Ammon's horn (tissue), 1 donor: ENCODE data around the gene TM9SF1.

Experiments used
- DNase-seq: peaks from one replicate; pipeline ENCODE4 v3.0.0-alpha.2; 2016; ENCODE audit warnings: low spot score

The TM9SF1 gene

DNA sequence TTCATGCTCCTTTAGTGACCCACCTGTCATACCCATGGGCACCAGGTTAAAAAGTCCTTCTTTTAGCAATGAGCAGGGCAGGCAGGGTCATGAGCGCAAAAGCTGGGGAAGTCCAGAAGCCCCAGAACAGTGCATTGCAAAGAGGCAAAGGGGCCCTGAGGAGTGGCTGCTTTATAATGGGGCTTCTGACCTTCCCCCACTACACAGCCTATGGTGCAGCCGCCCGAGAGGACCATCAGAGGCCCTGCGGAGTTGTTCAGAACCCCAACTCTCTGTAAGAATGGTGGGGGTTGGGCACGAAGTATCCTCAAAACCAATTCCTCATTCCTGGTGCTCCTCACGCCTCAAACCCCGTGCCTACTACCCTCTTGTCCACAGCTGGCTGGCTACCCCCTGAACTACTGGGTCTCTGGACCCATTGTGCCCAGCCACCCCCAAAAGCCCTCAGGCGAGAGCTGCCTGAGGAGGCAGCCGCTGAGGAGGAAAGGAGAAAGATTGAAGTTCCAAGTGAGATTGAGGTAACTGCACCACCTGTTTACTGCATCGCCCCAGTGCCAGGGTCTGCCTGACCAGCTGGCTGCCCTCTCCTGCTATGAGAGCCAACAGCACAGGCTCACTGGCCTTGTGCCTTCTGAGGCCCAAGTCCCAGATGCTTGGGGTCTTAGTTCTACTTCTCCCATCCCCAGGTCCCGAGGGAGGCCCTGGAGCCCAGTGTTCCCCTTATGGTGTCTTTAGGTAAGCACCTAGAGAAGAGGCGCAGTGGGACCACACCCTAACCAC lies 16.7 kb downstream of the TM9SF1 start:
- DNase-seq = no peak

DNA sequence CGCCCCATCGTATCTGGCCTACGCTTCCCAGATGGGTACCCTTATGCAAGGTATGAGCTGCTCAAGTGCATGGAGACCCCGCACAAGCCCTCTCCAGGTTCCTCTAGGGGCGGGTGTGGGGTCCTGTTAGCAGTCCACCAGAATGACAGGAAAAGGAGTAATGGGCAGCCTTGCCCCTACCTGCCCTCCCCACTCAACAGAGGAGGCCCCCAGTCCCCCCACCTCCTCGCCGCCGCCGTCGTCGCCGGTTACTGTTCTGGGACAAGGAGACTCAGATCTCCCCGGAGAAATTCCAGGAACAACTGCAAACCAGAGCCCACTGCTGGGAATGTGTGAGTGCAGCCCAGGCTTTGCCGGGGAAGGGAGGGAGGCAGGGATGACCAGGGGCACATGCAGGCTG lies 17.4 kb downstream of the TM9SF1 start:
- no peak for DNase-seq

DNA sequence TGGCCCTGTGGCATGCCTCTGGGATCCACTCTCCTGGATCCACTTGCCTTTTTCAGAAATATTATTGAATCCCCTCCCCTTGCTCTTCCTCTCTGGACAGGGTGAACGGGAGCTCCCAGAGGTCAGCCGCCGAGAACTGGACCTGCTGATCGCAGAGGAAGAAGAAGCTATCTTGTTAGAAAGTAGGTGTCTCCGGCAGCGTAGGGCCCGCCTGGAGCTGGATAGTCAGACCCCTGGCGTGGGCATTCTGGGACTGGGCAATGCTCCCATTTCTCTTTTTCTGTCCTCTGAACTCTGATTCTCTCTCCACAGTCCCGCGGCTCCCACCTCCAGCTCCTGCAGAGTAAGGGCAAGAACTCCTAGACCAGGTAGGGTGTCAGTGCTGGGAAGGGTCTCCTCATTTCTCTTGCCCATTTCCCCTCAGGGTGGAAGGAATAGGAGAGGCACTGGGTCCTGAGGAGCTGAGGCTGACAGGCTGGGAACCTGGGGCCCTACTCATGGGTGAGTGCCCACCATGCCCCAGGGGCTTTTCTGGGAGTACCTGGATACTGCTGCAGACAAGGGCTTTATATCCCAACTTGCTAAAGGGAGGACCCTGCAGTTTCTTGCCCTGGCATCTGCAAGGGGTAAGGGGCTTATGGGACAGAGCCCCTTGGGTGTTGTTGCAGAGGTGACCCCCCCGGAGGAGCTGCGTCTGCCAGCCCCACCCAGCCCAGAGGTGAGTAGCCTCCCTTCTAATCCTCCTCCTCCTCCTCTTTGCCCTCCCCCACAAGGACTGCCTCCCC lies 18.0 kb downstream of the TM9SF1 start:
- DNase-seq = no peak

DNA sequence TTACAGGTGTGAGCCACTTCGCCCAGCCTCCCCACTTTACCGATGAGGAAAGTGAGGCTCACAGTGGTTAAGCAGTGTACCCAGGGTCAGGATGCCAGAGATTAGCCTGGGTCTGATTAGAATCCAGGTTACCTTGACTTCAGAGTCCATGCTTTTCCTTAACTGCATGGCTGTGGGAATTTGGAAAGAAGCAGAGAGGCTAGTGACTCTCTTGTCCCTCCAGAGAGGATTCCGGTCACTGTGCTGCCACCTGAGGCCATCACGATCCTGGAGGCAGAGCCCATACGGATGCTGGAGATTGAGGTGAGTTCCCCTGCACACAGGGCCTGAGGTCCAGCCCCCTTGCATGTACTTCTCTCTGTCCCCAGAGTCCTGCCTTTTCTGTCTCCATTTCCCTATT lies 18.6 kb downstream of the TM9SF1 start:
- DNase-seq = no peak

DNA sequence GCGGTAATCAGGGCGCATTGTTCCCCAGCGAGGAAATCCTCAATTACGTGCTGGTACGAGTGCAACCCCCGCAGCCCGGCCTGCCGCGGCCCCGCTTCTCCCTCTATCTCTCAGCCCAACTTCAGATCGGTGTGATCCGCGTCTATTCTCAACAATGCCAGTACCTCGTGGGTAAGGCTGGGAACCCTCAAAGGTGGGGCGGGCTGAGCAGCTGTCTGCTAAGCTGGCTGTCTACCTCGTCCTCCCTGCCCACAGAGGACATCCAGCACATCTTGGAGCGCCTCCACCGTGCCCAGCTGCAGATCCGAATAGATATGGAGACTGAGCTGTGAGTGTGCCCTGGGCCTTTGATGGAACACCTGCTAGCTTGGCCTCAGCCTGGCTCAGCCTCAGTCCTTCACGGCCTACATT lies 22.4 kb downstream of the TM9SF1 start:
- no peak for DNase-seq

DNA sequence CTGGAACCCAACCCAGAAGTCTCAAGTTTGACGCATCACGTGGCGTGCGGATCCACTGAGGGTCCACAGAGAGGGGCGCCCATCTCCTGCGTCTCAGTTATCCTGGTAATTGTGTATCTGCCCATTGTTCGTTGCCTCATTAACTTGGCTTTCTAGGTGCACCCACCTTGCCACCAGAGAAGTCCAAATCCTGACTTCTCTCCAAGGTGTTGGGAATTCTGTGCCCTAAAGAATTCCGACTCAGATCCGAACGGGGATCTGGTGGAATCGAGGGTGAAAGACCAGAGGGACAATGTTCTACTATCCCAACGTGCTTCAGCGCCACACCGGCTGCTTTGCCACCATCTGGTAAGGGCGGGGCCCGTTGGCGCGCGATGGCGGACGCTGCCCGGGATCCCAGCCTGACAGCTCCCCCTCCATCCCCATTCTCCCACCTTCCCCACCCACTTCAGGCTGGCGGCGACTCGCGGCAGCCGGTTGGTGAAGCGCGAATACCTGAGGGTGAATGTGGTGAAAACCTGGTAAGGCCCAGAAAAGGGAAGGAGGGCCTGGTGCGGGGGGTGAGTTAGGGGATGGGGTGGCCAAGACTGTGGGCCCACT lies 22.9 kb downstream of the TM9SF1 start:
- DNase-seq = no peak

DNA sequence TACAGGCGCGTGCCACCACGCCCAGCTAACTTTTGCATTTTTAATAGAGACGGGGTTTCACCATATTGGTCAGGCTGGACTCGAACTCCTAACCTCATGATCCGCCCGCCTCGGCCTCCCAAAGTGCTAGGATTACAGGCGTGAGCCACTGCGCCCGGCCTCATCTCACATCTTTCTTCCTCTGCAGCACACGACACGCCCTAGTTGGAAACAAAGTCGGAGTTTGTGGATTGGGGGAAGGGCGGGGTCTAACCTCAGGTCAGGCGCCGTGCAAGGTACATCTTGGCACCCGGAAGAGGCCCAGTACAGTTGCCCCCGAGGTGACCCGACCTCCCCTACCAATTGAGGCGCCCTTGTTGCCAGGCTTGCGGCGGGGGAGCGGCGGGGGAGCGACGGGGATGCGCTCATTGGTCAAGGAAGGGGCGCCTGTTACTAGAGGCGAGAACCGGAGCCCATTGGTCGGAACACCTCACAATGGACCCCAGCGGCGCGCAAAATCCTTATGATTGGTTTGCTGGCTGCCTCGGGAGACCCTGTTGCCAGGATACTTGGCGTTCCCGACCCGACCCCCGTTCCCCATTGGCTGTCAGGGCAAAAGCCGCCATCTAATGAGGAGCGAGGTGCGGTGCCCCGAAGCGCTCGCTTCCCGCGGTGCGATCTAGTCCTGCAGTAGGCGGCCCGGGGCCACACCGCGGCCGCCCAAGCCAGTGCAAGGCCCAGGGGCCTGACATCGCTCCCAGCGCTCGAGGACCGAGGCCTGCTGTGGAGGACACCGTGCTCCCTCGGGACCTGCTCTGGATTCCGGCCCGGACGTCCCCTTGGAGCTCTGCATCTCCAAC lies 23.6 kb downstream of the TM9SF1 start, which contains the start of gene REC8:
Gene REC8, plus strand, starts transcription at position 659 of the 839 bp plus-strand sequence. CDS start 473 bp downstream, outside the sequence.
- peak; percentile 97 for DNase-seq

DNA sequence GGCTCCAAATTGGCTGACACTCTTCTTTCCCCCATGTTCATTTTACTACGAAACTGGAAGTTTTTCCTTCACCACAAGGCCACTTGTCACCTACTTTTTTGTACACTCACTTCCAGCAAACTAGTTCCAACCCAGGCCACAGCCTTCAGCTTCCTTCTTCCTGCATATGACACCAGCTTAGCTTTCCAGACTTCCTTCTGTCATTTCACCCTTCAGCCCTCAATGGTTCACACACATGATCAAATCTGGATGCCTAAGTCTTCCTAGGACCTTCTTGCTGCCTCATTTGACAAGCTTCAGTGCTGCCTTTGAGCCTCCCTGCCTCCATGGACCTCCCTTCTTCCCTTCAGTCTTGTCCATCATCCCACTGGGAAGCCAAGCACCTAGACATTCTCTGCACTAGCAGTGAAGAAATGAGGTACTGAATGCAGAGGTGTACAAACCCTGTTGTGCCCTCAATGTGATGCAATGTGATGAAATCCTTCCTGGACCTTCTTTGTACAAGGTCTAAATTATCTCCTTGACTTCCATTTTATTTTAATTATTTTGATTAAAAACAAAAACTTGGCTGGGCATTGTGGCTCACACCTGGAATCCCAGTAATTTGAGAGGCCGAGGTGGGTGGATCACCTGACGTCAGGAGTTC lies 27.6 kb downstream of the TM9SF1 start:
- no peak for DNase-seq

DNA sequence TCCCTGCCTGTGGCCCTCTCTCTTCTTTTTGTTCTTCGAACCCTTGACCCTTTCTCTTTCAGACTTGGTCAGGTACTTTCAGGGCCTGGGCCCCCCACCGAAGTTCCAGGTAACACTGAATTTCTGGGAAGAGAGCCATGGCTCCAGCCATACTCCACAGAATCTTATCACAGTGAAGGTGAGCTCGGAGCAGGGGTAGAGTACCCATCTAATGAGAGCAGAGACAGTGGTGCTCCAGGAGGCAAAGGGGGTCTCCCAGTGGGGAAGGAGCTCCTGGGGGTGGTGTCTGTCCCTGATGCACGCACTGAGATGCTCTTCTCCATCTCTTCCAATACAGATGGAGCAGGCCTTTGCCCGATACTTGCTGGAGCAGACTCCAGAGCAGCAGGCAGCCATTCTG lies 29.5 kb downstream of the TM9SF1 start:
- no peak for DNase-seq

DNA sequence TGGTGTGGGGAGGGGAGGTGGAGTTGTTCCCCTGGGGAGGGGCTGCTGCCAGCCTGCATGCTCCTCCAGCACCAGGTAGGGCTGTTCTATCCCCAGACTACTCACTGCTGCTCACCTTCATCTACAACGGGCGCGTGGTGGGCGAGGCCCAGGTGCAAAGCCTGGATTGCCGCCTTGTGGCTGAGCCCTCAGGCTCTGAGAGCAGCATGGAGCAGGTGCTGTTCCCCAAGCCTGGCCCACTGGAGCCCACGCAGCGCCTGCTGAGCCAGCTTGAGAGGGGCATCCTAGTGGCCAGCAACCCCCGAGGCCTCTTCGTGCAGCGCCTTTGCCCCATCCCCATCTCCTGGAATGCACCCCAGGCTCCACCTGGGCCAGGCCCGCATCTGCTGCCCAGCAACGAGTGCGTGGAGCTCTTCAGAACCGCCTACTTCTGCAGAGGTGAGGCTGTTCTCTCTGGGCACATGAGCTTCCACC lies 30.7 kb downstream of the TM9SF1 start:
- DNase-seq = no peak

DNA sequence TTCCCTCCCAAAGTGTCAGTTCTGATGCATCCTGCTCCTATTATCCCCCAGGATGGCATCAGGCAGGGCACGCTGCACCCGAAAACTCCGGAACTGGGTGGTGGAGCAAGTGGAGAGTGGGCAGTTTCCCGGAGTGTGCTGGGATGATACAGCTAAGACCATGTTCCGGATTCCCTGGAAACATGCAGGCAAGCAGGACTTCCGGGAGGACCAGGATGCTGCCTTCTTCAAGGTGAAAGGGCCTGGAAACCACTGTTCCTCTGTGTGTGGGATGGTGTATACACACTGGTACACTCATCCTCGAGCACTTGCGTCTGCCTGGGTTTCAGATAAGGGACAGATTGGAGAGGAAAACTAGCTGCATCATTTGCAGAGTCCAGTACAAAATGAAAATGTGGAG lies 33.1 kb downstream of the TM9SF1 start:
- no peak for DNase-seq

DNA sequence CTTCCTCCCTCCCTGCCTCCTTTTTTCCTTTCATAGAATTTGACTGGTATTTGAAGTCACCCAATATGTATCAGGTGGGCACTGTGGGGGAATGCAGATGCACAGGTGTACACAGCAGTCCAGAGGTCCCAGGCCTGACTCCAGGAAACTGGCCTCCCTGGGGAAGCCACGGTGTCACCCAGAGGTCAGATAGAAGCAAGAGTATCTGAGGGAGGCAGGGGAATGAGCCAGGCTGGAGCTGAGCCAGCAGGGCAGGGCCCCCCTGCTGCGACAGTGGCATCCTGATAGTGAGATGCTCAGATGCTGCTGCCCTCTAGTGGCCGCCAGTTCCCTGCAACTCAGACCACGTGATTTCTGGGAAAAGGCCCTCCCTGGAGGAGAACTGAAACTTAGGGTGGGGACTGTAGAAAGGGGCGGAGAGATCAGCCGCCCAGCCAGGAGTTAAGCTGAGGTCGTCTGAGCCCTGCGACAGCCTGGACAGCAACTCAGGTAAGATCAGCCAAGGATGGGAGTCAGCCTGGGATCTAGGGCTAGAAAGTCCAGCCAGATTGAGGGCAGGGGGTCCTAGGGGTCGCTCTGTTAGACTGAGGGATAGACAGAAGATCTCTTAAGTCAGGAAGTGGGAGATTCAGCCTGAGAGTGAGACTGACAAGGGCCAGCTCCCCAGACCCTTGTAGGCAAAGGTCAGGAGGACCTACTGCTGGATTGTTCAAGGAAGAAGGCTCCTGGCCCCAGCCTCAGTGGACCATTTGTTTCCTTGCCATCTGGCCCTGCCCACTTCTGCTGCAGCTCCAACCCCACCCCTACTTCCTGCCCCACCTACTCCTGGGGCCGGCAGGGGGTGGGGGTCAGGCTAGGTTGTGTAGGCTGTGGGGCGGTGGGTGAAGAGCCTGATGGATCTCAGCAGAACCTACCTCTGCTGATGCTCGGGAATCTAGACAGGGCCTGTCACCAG lies 34.1 kb downstream of the TM9SF1 start, which contains the start of gene IRF9:
Gene IRF9, plus strand, starts transcription at position 416 of the 955 bp plus-strand sequence. CDS start 880 bp downstream, outside the sequence.
- peak; percentile 96 for DNase-seq

DNA sequence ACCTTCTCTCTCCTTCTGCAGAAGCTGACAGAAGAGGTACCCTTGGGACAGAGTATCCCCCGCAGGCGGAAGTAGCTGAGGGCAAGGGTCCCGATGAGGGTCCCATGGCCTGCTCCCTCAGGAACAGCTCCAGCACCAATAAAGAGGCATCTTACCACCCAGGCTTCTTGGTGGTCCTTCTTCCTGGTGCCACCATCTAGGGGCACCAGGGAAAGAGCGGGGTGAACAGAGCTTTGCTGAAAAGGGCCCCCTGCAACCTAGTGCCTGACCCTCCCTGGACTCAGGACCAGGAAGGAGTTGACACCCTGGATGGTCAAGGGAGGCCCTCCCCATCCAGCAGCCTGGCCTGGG lies 34.8 kb downstream of the TM9SF1 start:
- DNase-seq = no peak

DNA sequence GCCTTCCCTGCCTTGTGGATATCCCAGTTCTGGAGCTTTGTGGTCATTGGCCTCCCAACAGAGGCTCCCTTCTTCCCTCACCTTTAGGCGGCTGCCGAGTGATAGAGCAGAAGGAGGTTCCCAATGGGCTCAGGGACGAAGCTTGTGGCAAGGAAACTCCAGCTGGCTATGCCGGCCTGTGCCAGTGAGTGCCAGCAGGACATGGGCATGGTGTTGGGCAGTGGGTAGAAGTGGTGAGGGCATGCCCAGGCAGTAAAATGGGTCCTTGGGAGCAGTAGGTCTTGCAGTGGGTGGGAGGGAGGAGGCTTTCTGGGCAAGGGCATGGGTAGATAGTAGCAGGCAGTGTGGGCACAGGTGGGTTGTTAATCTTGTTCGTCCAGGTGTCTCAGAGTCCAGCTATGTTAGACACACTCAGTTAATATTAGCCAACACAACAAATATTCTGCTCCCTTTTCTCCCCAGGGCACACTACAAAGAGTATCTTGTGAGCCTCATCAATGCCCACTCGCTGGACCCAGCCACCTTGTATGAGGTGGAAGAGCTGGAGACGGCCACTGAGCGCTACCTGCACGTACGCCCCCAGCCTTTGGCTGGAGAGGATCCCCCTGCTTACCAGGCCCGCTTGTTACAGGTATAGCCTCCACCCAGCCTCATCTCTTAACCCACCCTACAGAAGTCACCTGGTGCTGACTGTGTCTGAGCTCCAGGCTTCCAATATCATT lies 35.3 kb downstream of the TM9SF1 start:
- DNase-seq = no peak

DNA sequence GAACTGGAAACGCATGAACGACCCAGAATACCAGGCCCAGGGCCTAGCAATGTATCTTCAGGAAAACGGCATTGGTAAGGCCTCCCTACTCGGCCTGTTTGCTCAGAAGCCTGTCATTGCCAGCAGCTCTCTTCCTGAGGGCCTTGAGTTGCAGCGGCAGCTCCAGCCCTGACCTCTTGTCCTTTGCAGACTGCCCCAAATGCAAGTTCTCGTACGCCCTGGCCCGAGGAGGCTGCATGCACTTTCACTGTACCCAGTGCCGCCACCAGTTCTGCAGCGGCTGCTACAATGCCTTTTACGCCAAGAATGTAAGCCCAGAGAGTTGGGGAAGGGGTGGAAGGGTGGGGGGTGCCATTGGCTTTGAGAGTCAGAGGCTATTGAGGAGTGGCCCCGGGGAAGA lies 37.9 kb downstream of the TM9SF1 start:
- no peak for DNase-seq

DNA sequence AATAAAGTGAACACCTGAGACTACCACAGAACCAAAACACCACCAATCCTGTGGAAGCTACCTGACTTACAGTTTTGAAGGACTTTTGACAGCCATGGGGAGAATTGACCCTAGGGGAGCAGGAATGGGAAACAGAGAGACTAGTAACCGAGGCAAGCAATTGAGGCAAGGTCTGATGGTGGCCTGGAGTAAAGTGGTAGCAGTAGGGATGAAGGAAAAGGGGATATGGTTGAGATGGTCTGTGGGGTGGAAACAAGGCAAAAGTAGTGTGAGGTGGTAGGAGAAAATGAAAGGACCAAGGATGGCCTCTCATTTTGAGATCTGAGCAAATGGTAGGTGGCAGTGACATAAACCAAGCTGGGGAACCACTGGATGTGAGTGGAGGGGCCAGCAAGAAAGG lies 38.4 kb downstream of the TM9SF1 start:
- no peak for DNase-seq

DNA sequence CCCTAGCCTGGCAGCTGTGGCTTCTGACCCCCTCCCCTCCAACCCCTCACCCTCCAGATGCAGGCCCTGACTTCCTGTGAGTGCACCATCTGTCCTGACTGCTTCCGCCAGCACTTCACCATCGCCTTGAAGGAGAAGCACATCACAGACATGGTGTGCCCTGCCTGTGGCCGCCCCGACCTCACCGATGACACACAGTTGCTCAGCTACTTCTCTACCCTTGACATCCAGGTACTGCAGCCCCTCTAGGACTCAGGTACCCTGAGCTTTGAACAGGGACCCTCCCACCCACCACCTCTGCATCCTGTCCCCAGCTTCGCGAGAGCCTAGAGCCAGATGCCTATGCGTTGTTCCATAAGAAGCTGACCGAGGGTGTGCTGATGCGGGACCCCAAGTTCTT lies 40.1 kb downstream of the TM9SF1 start:
- no peak for DNase-seq

DNA sequence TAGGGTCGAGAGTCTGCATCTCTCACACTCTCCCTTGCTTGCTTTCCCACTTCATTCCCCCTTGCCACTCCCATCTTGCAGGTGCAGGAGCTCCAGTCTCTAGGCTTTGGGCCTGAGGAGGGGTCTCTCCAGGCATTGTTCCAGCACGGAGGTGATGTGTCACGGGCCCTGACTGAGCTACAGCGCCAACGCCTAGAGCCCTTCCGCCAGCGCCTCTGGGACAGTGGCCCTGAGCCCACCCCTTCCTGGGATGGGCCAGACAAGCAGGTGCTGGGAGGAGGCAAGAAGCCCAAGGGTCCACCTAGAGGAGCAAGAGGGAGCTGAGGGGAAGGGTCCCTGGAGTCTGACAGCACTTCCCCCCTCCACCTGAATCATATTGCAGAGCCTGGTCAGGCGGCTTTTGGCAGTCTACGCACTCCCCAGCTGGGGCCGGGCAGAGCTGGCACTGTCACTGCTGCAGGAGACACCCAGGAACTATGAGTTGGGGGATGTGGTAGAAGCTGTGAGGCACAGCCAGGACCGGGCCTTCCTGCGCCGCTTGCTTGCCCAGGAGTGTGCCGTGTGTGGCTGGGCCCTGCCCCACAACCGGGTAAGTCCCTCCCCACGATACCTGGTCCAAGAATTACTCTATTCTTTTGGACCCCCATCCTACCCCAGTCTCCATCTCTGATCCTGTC lies 43.7 kb downstream of the TM9SF1 start:
- DNase-seq = no peak

DNA sequence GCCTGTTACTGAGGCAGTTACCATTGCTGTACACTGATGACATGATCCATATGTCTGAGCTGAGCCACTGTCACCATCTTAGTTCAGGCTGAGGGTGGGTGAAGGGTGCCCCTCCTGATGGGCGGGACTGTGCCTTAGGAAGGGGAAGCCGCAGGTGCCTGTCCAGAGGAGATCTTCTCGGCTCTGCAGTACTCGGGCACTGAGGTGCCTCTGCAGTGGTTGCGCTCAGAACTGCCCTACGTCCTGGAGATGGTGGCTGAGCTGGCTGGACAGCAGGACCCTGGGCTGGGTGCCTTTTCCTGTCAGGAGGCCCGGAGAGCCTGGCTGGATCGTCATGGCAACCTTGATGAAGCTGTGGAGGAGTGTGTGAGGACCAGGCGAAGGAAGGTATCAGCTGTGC lies 44.2 kb downstream of the TM9SF1 start:
- DNase-seq = no peak
